Measurements from ENCODE around the gene SMYD3.

Gene SMYD3

GRCh38 chr1:246141306-246141705 is 365.8 kb downstream of the SMYD3 start:
- Histone ChIP-seq H3K9me3 (ENCODE audit: insufficient read depth, low read length) (no peaks in the 10 kb centered on the region), H4K20me1 (ENCODE audit: low read depth, low read length) (no peaks in the 10 kb centered on the region), H3K36me3 (ENCODE audit: low read length) (no peaks in the 10 kb centered on the region), H3F3A (ENCODE audit: insufficient read depth) (no peaks in the 10 kb centered on the region), H3K79me2 (ENCODE audit: insufficient read depth, low read length) (no peaks in the 10 kb centered on the region), H3K4me2 (ENCODE audit: low read depth, low read length, poor library complexity, severe bottlenecking) (no peak overlapping the region), H3K9ac (ENCODE audit: low read length) (no peak overlapping the region), H3K27me3 (ENCODE audit: low read length) (no peaks in the 10 kb centered on the region), H3K9me2 (replicated peaks; ENCODE audit: insufficient read depth, low read length) (no peaks in the 10 kb centered on the region), H2AFZ (ENCODE audit: low read depth, low read length, severe bottlenecking) (no peak overlapping the region), H3K4me3 (ENCODE audit: insufficient read depth, low read length, poor library complexity, severe bottlenecking) (no peak overlapping the region), H3K27ac (ENCODE audit: low read depth, low read length) (no peak overlapping the region)
- TF ChIP-seq EZH2phosphoT487 (conservative IDR thresholded peaks at IDR 0.05; ENCODE audit: low read length) (no peak), CTCF (IDR thresholded peaks at IDR 0.05; ENCODE audit: insufficient read depth, low read length, poor library complexity, severe bottlenecking) (no peak)

- no peaks in the 10 kb centered on the region for H3K36me3 ChIP-seq (ENCODE audit: low read length)
- H4K20me1 ChIP-seq (ENCODE audit: low read depth, low read length), result no peaks in the 10 kb centered on the region
- no peak overlapping the region for H3K27ac ChIP-seq (ENCODE audit: low read depth, low read length)
- H3K4me3 ChIP-seq (ENCODE audit: insufficient read depth, low read length, poor library complexity, severe bottlenecking), result no peak overlapping the region
- no peaks in the 10 kb centered on the region for H3F3A ChIP-seq (ENCODE audit: insufficient read depth)
- H3K4me2 ChIP-seq (ENCODE audit: low read depth, low read length, poor library complexity, severe bottlenecking), result no peak overlapping the region
- H3K27me3 ChIP-seq (ENCODE audit: low read length), result no peaks in the 10 kb centered on the region
- no peaks in the 10 kb centered on the region for H3K9me3 ChIP-seq (ENCODE audit: insufficient read depth, low read length)
- no peaks in the 10 kb centered on the region for H3K9me2 ChIP-seq (replicated peaks; ENCODE audit: insufficient read depth, low read length)
- H3K79me2 ChIP-seq (ENCODE audit: insufficient read depth, low read length), result no peaks in the 10 kb centered on the region
- no peak overlapping the region for H3K9ac ChIP-seq (ENCODE audit: low read length)
- no peak overlapping the region for H2AFZ ChIP-seq (ENCODE audit: low read depth, low read length, severe bottlenecking)
- no peak for TF ChIP-seq EZH2phosphoT487 (conservative IDR thresholded peaks at IDR 0.05; ENCODE audit: low read length)
- TF ChIP-seq CTCF (IDR thresholded peaks at IDR 0.05; ENCODE audit: insufficient read depth, low read length, poor library complexity, severe bottlenecking), result no peak
These were observed 367.3 kb downstream of the SMYD3 start for GRCh38 chr1:246139745-246140182.

- Histone ChIP-seq H3K27me3 (ENCODE audit: low read length) (no peaks in the 10 kb centered on the region), H3K9me2 (replicated peaks; ENCODE audit: insufficient read depth, low read length) (no peaks in the 10 kb centered on the region), H3K36me3 (ENCODE audit: low read length) (no peaks in the 10 kb centered on the region), H3K4me2 (ENCODE audit: low read depth, low read length, poor library complexity, severe bottlenecking) (no peak overlapping the region), H3K9ac (ENCODE audit: low read length) (no peak overlapping the region), H4K20me1 (ENCODE audit: low read depth, low read length) (no peaks in the 10 kb centered on the region), H3K4me3 (ENCODE audit: insufficient read depth, low read length, poor library complexity, severe bottlenecking) (no peak overlapping the region), H2AFZ (ENCODE audit: low read depth, low read length, severe bottlenecking) (no peak overlapping the region), H3K9me3 (ENCODE audit: insufficient read depth, low read length) (no peaks in the 10 kb centered on the region), H3F3A (ENCODE audit: insufficient read depth) (no peaks in the 10 kb centered on the region), H3K27ac (ENCODE audit: low read depth, low read length) (no peak overlapping the region), H3K79me2 (ENCODE audit: insufficient read depth, low read length) (no peaks in the 10 kb centered on the region)
- no peak for TF ChIP-seq EZH2phosphoT487 (conservative IDR thresholded peaks at IDR 0.05; ENCODE audit: low read length)
- no peak for TF ChIP-seq CTCF (IDR thresholded peaks at IDR 0.05; ENCODE audit: insufficient read depth, low read length, poor library complexity, severe bottlenecking)
These were observed 368.3 kb downstream of the SMYD3 start for GRCh38 chr1:246138781-246139180.
